Osteoblast (primary cell): Measurements from ENCODE around the gene NFATC3. TPM values are rescaled to one million over a fixed set of nuclear protein-coding genes. Genes with fewer than 3 reads are reported as not detected.

Experiments
- DNase-seq: peaks from one replicate; pipeline ENCODE4 v3.0.0; 2011; ENCODE audit warnings: low spot score, mixed read lengths; ENCODE audit not compliant: insufficient read length; ENCODE audit errors: missing footprints
- H2AFZ ChIP-seq: 2 replicates; pipeline ENCODE4 v1.6.0; 2011; ENCODE audit warnings: mild to moderate bottlenecking, low read length
- H3K27ac ChIP-seq: 2 replicates; pipeline ENCODE4 v1.5.1; 2011; ENCODE audit warnings: mild to moderate bottlenecking, low read depth, low read length, moderate library complexity
- H3K27me3 ChIP-seq: 2 replicates; pipeline ENCODE4 v1.6.0; 2012; ENCODE audit warnings: mild to moderate bottlenecking, control low read depth, inconsistent platforms, low read length, moderate library complexity; ENCODE audit not compliant: insufficient read depth
- H3K36me3 ChIP-seq: 2 replicates; pipeline ENCODE4 v1.5.1; 2011; ENCODE audit warnings: mild to moderate bottlenecking, low read length, control low read depth, moderate library complexity; ENCODE audit not compliant: insufficient read depth
- H3K4me1 ChIP-seq: 2 replicates; pipeline ENCODE4 v1.5.1; 2011; ENCODE audit warnings: mild to moderate bottlenecking, low read length, control low read depth, moderate library complexity; ENCODE audit not compliant: insufficient read depth
- H3K4me2 ChIP-seq: 2 replicates; pipeline ENCODE4 v1.6.0; 2011; ENCODE audit warnings: mild to moderate bottlenecking, low read length; ENCODE audit not compliant: insufficient read depth
- H3K4me3 ChIP-seq: fragments of 200-600 bp; sonication (generic); 3 replicates; pipeline ENCODE4 v1.5.1; 2012; ENCODE audit warnings: mild to moderate bottlenecking, low read length, inconsistent platforms; ENCODE audit not compliant: insufficient read depth
- H3K79me2 ChIP-seq: 2 replicates; pipeline ENCODE4 v1.6.0; 2012; ENCODE audit warnings: mild to moderate bottlenecking, low read length, control low read depth, inconsistent platforms; ENCODE audit not compliant: insufficient read depth
- H3K9me3 ChIP-seq: 2 replicates; pipeline ENCODE4 v1.5.1; 2011; ENCODE audit warnings: low read depth, low read length, control low read depth
- H4K20me1 ChIP-seq: 2 replicates; pipeline ENCODE4 v1.6.0; 2012; ENCODE audit warnings: mild to moderate bottlenecking, low read length, control low read depth; ENCODE audit not compliant: insufficient read depth
- CTCF ChIP-seq: IDR thresholded peaks from 2 replicates; pipeline ENCODE4 v1.5.1; 2011; ENCODE audit warnings: mild to moderate bottlenecking, low read depth, low read length, moderate library complexity; ENCODE audit errors: extremely low read depth
- total RNA-seq: library from RNA; depleted of rRNA; stranded (reverse); fragments of >200 nt; gene quantifications from 2 replicates; pipeline ENCODE4 v1.2.3, GENCODE V29; 2012

NFATC3 gene
- total RNA-seq, 1 donor: 36.2 TPM

DNA sequence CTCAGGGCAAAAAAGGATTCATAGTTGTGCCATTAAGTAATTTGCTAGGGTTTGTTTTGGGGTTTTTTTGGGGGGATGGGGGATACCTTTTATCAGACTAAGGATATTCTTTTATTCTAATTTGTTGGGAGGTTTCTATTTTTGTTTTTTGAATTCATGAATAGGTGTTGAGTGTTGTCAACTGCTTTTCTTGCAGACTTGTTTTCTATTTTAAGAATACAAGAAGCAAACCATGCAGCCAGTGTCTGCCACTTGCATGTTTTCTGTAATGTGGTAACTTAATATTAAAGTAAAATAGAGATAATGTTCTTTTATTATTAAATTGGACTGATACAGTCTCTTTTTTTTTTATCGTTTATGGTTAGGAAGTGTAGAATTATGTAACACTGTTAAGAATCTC lies 49.5 kb downstream of the NFATC3 start:
- Histone ChIP-seq H2AFZ (no peak overlapping the region), H3K4me2 (no peak overlapping the region), H3K4me3 (no peak overlapping the region), H3K27ac (no peak overlapping the region), H3K27me3 (no peaks in the 10 kb centered on the region), H3K4me1 (peaks cover 2% of the 10 kb centered on the region), H3K36me3 (peaks cover 4% of the 10 kb centered on the region), H3K9me3 (no peaks in the 10 kb centered on the region), H3K79me2 (peaks cover 46% of the 10 kb centered on the region), H4K20me1 (peaks cover 7% of the 10 kb centered on the region)
- TF ChIP-seq CTCF: no peak
- no peak for DNase-seq

- no peak overlapping the region for H3K4me3 ChIP-seq
- DNase-seq: no peak
- peaks cover 8% of the 10 kb centered on the region for H4K20me1 ChIP-seq
- no peak overlapping the region for H3K27ac ChIP-seq
- H3K9me3 ChIP-seq: no peaks in the 10 kb centered on the region
- no peak for TF ChIP-seq CTCF
- no peaks in the 10 kb centered on the region for H3K27me3 ChIP-seq
- H2AFZ ChIP-seq: no peak overlapping the region
- H3K4me2 ChIP-seq: no peak overlapping the region
- peaks cover 37% of the 10 kb centered on the region for H3K79me2 ChIP-seq
- H3K36me3 ChIP-seq: peaks cover 4% of the 10 kb centered on the region
- no peaks in the 10 kb centered on the region for H3K4me1 ChIP-seq
Observed at GRCh38 chr16:68136515-68136914, 51.3 kb downstream of the NFATC3 start.

DNA sequence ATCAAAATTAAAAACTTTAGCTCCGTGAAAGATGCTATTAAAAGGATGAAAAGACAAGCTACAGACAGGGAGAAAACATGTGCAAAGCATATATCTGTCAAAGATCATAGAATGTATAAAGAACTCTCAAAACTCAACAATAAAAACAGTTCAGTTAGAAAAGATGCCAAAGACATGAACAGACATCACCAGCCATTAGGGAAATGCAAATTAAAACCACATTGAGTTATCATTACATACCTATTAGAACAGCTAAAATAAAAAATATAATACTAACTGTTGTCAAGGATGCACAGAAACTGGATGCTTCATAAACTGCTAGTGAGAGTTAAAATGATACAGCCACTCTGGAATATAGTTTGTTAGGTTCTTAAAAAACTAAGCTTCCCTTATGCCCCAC lies 58.8 kb downstream of the NFATC3 start:
- Histone ChIP-seq H3K79me2 (peaks cover 30% of the 10 kb centered on the region), H3K4me1 (peaks cover 6% of the 10 kb centered on the region), H3K27me3 (no peaks in the 10 kb centered on the region), H3K4me2 (no peak overlapping the region), H3K4me3 (no peak overlapping the region), H3K36me3 (no peaks in the 10 kb centered on the region), H2AFZ (no peak overlapping the region), H3K9me3 (no peaks in the 10 kb centered on the region), H4K20me1 (peaks cover 9% of the 10 kb centered on the region), H3K27ac (no peak overlapping the region)
- no peak for TF ChIP-seq CTCF
- no peak for DNase-seq

DNA sequence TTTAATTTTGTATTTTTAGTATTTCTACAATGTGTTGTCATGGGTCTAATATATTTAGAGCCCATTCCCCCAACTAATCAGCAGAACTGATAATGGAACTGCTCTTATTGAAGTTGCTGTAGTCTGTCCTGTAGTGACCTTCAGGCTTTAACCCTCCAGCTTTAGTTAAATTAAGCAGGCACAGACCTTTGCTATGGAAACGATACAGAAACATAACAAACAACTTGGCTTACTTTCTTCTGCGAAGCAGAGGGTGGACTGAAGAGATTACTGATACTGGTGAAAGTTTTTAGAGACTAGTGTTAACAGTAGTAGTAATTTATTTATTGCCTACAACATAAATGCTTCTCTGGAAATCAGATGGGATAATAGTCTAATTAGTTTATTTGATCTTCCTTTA lies 61.4 kb downstream of the NFATC3 start:
- no peak for DNase-seq
- Histone ChIP-seq H3K4me2 (no peak overlapping the region), H3K27ac (no peak overlapping the region), H3K4me1 (peaks cover 6% of the 10 kb centered on the region), H3K79me2 (peaks cover 24% of the 10 kb centered on the region), H4K20me1 (peaks cover 5% of the 10 kb centered on the region), H3K9me3 (no peaks in the 10 kb centered on the region), H3K4me3 (no peak overlapping the region), H2AFZ (no peak overlapping the region), H3K36me3 (no peaks in the 10 kb centered on the region), H3K27me3 (no peaks in the 10 kb centered on the region)
- no peak for TF ChIP-seq CTCF
